Thoracic aorta (tissue), 2 donors: Measurements from ENCODE around the gene RAPGEF4. TPM values are rescaled to one million over a fixed set of nuclear protein-coding genes. Genes with fewer than 3 reads are reported as not detected.

ENCODE experiments used
- ATAC-seq: fragments of 150-250 bp; one replicate; pipeline ENCODE4 v1.8.0; 2017; ENCODE audit warnings: low read depth; ENCODE audit not compliant: insufficient number of reproducible peaks, low FRiP score
- DNase-seq: peaks from one replicate; pipeline ENCODE4 v3.0.0-alpha.2; 2020; ENCODE audit warnings: low spot score
- H3K27ac ChIP-seq, 2 donors: fragments of 200-600 bp; sonication (generic); 1 replicate in 1 of 2; 2 replicates in 1 of 2; pipeline ENCODE4 v1.5.1; 2016; ENCODE audit warnings: mild to moderate bottlenecking in 2 of 2, moderate library complexity in 2 of 2
- H3K27me3 ChIP-seq: fragments of 200-600 bp; sonication (generic); replicated peaks from 2 replicates; pipeline ENCODE4 v1.6.0; 2016; ENCODE audit warnings: mild to moderate bottlenecking; ENCODE audit not compliant: insufficient read depth
- H3K36me3 ChIP-seq: fragments of 200-600 bp; sonication (generic); one replicate; pipeline ENCODE4 v1.5.1; 2016
- H3K4me1 ChIP-seq, 2 donors: fragments of 200-600 bp; sonication (generic); 1 replicate in 1 of 2; 2 replicates in 1 of 2; pipeline versions ENCODE4 v1.5.1 to v1.6.0; 2016; ENCODE audit warnings: low read depth in 2 of 2, mild to moderate bottlenecking in 1 of 2; ENCODE audit not compliant: control insufficient read depth in 1 of 2
- H3K4me3 ChIP-seq: fragments of 200-600 bp; sonication (generic); 2 replicates; pipeline ENCODE4 v1.5.1; 2016; ENCODE audit warnings: mild to moderate bottlenecking
- H3K9me3 ChIP-seq: fragments of 200-600 bp; sonication (generic); 2 replicates; pipeline ENCODE4 v1.5.1; 2016
- total RNA-seq, 2 donors: library from RNA; depleted of rRNA; stranded (reverse); fragments of >200 nt; gene quantifications; one replicate each; pipeline versions ENCODE4 v1.1.0 to v1.2.3, GENCODE V29; 2016
- TF ChIP-seq, protein P1 (sequence below): fragments of 200-600 bp; sonication (generic); IDR thresholded peaks from one replicate; pipeline ENCODE4 v1.5.1; 2019; ENCODE audit warnings: antibody characterized with exemption

RAPGEF4 gene
- total RNA-seq, 2 donors from 2014 or later, result 9.9 to 18.4 TPM

DNA sequence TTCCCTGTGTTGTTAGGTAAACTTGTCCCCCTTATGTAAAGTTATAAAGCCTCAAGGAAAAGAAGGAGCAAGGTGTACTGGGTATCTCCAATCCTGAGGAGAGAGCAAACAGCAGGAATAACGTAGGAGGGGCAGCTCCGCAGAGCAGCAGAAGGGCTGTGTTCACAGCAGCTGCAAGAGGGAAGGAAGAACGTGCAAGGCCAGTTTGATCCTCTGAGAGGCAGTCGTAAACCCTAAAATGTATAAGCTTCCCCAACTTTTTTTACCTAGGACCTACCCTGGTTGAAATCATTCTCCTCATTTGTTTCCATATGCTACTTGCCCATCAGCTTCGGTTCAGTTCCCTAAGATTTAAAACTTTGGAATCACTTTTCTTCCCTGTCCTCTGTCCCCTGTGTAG is 288.1 kb downstream of the RAPGEF4 start:
- DNase-seq, result no peak
- TF ChIP-seq, protein P1, sequence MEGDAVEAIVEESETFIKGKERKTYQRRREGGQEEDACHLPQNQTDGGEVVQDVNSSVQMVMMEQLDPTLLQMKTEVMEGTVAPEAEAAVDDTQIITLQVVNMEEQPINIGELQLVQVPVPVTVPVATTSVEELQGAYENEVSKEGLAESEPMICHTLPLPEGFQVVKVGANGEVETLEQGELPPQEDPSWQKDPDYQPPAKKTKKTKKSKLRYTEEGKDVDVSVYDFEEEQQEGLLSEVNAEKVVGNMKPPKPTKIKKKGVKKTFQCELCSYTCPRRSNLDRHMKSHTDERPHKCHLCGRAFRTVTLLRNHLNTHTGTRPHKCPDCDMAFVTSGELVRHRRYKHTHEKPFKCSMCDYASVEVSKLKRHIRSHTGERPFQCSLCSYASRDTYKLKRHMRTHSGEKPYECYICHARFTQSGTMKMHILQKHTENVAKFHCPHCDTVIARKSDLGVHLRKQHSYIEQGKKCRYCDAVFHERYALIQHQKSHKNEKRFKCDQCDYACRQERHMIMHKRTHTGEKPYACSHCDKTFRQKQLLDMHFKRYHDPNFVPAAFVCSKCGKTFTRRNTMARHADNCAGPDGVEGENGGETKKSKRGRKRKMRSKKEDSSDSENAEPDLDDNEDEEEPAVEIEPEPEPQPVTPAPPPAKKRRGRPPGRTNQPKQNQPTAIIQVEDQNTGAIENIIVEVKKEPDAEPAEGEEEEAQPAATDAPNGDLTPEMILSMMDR, result no peak
- H3K36me3 ChIP-seq, result no peaks in the 10 kb centered on the region
- no peak overlapping the region for H3K27ac ChIP-seq
- H3K4me3 ChIP-seq, result no peak overlapping the region
- H3K9me3 ChIP-seq, result no peaks in the 10 kb centered on the region
- no peaks in the 10 kb centered on the region for H3K27me3 ChIP-seq
- H3K4me1 ChIP-seq, result peaks cover 6 to 18% of the 10 kb centered on the region in 2 donors
- ATAC-seq, result no peak

DNA sequence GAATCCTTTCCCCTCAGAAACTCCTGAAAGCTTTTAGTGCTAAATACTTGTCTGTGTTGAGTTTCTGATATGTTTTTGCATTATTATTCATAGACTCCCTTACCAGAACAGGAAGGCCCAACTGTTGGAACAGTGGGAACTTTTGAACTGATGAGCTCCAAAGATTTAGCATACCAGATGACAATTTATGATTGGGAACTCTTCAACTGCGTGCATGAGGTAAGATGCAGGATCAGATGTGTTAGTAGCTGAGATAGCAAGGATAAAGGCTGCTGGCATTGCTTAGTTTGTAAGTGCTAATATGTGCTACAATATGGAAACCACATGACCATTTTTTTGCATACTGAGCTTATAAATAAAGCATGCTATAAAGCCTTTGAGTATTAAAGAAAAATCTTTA is 290.8 kb downstream of the RAPGEF4 start:
- peak overlapping the region in 1 of 2 donors; percentile 50 for H3K27ac ChIP-seq
- TF ChIP-seq, protein P1, result no peak
- no peak for ATAC-seq

DNA sequence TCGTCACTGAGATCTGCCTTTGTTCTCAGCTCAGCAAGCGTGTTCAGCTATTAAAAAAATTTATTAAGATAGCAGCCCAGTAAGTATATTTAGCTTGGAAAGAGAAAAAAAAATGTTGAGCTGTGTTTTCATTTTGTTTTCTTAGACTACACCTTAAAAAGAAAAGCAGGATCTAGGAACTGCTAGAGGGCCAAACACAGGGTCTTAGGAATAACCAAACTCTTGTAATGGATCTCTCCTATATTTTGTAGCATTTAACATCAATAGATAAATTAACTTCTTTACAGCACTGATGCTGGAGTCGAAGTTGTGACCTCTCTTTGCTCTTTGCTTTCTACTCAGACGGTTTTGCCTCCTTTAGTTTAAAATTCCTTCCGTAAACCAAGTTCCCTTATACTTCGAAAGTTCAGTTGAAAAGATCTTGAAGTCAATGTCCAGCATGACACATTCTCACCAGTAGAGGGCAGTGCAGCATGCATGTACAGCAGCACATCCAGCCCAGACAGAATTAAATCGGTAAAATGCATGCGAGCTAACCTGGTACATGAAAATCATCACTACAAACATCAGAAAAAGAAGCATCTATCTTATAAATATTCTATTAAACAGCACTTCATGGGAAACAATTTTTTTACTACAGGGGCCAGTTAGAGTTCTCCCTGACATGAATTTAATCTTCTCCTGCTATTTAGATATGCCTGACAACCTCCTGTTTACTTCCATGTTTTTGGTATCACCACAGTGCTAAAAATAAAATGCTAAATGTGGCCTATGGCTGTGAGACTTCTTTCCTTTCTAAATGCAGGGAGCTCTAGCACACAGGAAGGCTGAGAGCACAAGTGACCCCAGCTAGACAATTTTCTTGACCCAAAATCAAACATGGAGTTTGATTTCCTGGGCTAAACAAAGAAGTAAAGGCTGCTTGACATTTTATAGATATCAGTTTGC is 291.8 kb downstream of the RAPGEF4 start:
- DNase-seq (peak; percentile 82), ATAC-seq (peak; percentile 61)
- Histone ChIP-seq H3K27ac (peak overlapping the region; percentile 50 to 66), H3K4me3 (peak overlapping the region; percentile 0), H3K9me3 (no peaks in the 10 kb centered on the region), H3K36me3 (no peaks in the 10 kb centered on the region), H3K4me1 (peaks cover 6 to 20% of the 10 kb centered on the region in 2 donors), H3K27me3 (no peaks in the 10 kb centered on the region)
- TF ChIP-seq, protein P1, result peak; percentile 93

More for the DNA sequence above, 290.8 kb downstream of the RAPGEF4 start:
- DNase-seq, result no peak
- Histone ChIP-seq H3K4me1 (peaks cover 6 to 20% of the 10 kb centered on the region in 2 donors), H3K27me3 (no peaks in the 10 kb centered on the region), H3K4me3 (no peak overlapping the region), H3K36me3 (no peaks in the 10 kb centered on the region), H3K9me3 (no peaks in the 10 kb centered on the region)

DNA sequence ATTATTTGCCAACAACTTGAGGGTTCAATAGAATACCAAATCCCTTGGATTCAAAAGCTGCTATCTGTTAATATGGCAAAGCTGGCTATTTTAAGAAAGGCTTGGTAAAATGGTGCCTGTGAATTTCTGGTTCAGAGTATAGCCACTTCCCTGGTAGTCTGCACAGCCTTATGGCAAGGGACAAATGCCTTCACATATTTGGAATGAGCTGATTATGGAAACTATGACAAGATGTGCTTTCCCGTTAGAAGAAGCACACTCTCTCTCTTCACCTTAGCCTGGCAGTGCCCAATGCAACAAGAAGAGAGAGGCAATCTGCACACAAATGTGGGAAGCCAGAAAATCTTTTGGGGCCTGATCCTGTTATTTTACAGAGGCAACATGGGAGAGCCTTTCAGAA is 292.5 kb downstream of the RAPGEF4 start:
- no peaks in the 10 kb centered on the region for H3K27me3 ChIP-seq
- peak overlapping the region; percentile 50 to 66 for H3K27ac ChIP-seq
- DNase-seq (no peak), ATAC-seq (no peak)
- H3K36me3 ChIP-seq, result no peaks in the 10 kb centered on the region
- H3K4me1 ChIP-seq, result peaks cover 6 to 20% of the 10 kb centered on the region in 2 donors
- TF ChIP-seq, protein P1, result no peak
- H3K4me3 ChIP-seq, result peak overlapping the region; percentile 0
- no peaks in the 10 kb centered on the region for H3K9me3 ChIP-seq

DNA sequence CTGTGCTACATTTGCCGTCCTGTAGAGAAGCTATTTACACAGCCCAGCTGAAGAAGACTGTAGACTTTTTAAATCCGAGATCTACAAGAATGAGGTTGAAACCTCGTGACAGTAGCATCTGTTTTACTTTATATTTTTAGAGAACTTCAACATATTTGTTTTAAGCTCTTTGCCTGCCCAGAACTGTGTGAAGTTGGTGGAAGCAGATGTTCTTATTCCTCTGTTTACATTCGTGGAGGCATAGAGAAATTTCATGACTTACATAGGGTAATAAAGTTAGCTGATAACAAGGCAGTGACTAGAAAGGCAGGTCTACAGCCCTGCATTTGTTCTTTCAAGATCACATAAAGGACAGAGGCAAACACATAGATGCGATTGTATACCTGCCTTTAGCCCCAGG is 293.0 kb downstream of the RAPGEF4 start:
- Histone ChIP-seq H3K4me3 (no peak overlapping the region), H3K9me3 (no peaks in the 10 kb centered on the region), H3K27ac (peak overlapping the region in 1 of 2 donors; percentile 66), H3K36me3 (no peaks in the 10 kb centered on the region), H3K27me3 (no peaks in the 10 kb centered on the region), H3K4me1 (peaks cover 6 to 20% of the 10 kb centered on the region in 2 donors)
- TF ChIP-seq, protein P1, result no peak
- DNase-seq, result no peak
- ATAC-seq, result no peak
